HepG2 (cell line): ENCODE results near the gene UCN. TPM values are rescaled to one million over a fixed set of nuclear protein-coding genes. Genes with fewer than 3 reads are reported as not detected.

Source experiments
- ERF ChIP-seq: IDR thresholded peaks from 2 replicates; pipeline ENCODE4 v1.6.1; 2018; ENCODE audit warnings: missing biosample characterization, missing genetic modification reagents
- NR2F1 ChIP-seq, 2 experiments: fragments of 450-650 bp in 1 of 2; formaldehyde crosslinking in 1 of 2; IDR thresholded peaks; 2 replicates each; pipeline versions ENCODE4 v1.5.0 to v1.6.1; 2016 to 2020; ENCODE audit warnings: mild to moderate bottlenecking in 1 of 2, missing compliant biosample characterization in 1 of 2, missing genetic modification reagents in 1 of 2, moderate library complexity in 1 of 2
- PITX1 ChIP-seq: sonication (generic); formaldehyde crosslinking; IDR thresholded peaks from 2 replicates; pipeline ENCODE4 v1.5.1; 2020; ENCODE audit warnings: mild to moderate bottlenecking, missing genetic modification reagents
- RARG ChIP-seq: sonication (generic); formaldehyde crosslinking; IDR thresholded peaks from 2 replicates; pipeline ENCODE4 v1.4.0; 2020; ENCODE audit warnings: low read depth, mild to moderate bottlenecking, missing genetic modification reagents
- ZNF484 ChIP-seq: sonication (generic); formaldehyde crosslinking; IDR thresholded peaks from 2 replicates; pipeline ENCODE4 v1.5.1; 2020; ENCODE audit warnings: mild to moderate bottlenecking, low read depth, missing genetic modification reagents, borderline replicate concordance
- ZSCAN20 ChIP-seq: sonication (generic); formaldehyde crosslinking; IDR thresholded peaks from 2 replicates; pipeline ENCODE4 v1.4.0; 2020; ENCODE audit warnings: missing genetic modification reagents, mild to moderate bottlenecking, borderline replicate concordance
- ZZZ3 ChIP-seq: sonication (generic); formaldehyde crosslinking; IDR thresholded peaks from 2 replicates; pipeline ENCODE4 v1.4.0; 2020; ENCODE audit warnings: missing genetic modification reagents, mild to moderate bottlenecking, borderline replicate concordance
- polyA plus RNA-seq, 8 experiments: library from polyadenylated mRNA; depleted of rRNA in 3 of 8; stranded (reverse) in 7 of 8; unstranded in 1 of 8; fragments of >200 nt; fragmentation: Illumina TruSeq in 4 of 8; extraction: Trizol in 4 of 8; gene quantifications; 2 replicates each; pipeline versions ENCODE4 v1.2.1 to v1.2.3, GENCODE V29; 2011 to 2016; ENCODE audit warnings: low read depth in 4 of 8, missing spikeins in 1 of 8, mixed read lengths in 1 of 8; ENCODE audit not compliant: insufficient read depth in 1 of 8
- total RNA-seq, 5 experiments: library from RNA; depleted of rRNA; stranded (reverse); fragments of >200 nt; fragmentation: Illumina TruSeq; extraction: Trizol; gene quantifications; 2 replicates each; pipeline ENCODE4 v1.2.3, GENCODE V29; 2016; ENCODE audit warnings: low read depth in 1 of 5
- TF ChIP-seq, protein P1 (sequence below), 2 experiments: sonication (generic) in 1 of 2; formaldehyde crosslinking in 1 of 2; IDR thresholded peaks; 2 replicates each; pipeline versions ENCODE4 v1.6.1 to v1.9.0; 2014 to 2022; ENCODE audit warnings: antibody characterized with exemption in 1 of 2, borderline replicate concordance in 1 of 2, inconsistent platforms in 1 of 2, low read depth in 1 of 2, missing genetic modification reagents in 1 of 2
- TF ChIP-seq, protein P2 (sequence below): sonication (generic); formaldehyde crosslinking; IDR thresholded peaks from 2 replicates; pipeline ENCODE4 v1.5.0; 2020; ENCODE audit warnings: mild to moderate bottlenecking, missing genetic modification reagents
- TF ChIP-seq, protein P3 (sequence below): sonication (generic); formaldehyde crosslinking; IDR thresholded peaks from 2 replicates; pipeline ENCODE4 v1.5.0; 2020; ENCODE audit warnings: mild to moderate bottlenecking, missing genetic modification reagents
- TF ChIP-seq, protein P4 (sequence below): sonication (generic); formaldehyde crosslinking; IDR thresholded peaks from 2 replicates; pipeline ENCODE4 v1.8.0; 2022; ENCODE audit warnings: mild to moderate bottlenecking, missing genetic modification reagents

The UCN gene
- total and polyA plus RNA-seq, 2 of the 13 experiments (the other 11 are each of a cell fraction or from before 2014, with no cell fraction given) = 1.2 to 2.3 TPM

DNA sequence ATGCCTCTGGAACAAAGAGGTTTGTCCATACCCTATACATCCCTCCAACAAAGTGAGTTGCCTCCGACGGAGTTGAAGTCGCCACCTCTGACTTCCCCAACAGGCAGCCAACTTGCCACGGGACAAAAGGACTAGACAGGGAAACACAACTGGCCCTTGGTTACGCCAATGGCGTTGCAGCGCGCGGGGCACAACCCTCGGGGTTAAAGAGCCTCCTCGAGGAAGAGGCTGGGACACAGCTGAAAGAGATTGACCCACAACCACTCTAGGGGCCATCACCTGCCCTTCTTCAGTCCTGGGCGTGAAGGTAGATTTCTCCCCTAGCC, 47.8 kb upstream of the UCN start (continued):
- TF ChIP-seq, protein P1, sequence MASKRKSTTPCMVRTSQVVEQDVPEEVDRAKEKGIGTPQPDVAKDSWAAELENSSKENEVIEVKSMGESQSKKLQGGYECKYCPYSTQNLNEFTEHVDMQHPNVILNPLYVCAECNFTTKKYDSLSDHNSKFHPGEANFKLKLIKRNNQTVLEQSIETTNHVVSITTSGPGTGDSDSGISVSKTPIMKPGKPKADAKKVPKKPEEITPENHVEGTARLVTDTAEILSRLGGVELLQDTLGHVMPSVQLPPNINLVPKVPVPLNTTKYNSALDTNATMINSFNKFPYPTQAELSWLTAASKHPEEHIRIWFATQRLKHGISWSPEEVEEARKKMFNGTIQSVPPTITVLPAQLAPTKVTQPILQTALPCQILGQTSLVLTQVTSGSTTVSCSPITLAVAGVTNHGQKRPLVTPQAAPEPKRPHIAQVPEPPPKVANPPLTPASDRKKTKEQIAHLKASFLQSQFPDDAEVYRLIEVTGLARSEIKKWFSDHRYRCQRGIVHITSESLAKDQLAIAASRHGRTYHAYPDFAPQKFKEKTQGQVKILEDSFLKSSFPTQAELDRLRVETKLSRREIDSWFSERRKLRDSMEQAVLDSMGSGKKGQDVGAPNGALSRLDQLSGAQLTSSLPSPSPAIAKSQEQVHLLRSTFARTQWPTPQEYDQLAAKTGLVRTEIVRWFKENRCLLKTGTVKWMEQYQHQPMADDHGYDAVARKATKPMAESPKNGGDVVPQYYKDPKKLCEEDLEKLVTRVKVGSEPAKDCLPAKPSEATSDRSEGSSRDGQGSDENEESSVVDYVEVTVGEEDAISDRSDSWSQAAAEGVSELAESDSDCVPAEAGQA (IDR thresholded peaks at IDR 0.05; ENCODE audit: low read depth) = no peak
- TF ChIP-seq, protein P1 (CRISPR knock-in tag; IDR thresholded peaks at IDR 0.05; ENCODE audit: borderline replicate concordance) = 0 out of 2 replicates have a peak, but pooled peaks have one; percentile 51
- peak; percentile 13; the same call in 1 of the 2 replicates for TF ChIP-seq RARG (CRISPR knock-in tag)
- TF ChIP-seq, protein P2, sequence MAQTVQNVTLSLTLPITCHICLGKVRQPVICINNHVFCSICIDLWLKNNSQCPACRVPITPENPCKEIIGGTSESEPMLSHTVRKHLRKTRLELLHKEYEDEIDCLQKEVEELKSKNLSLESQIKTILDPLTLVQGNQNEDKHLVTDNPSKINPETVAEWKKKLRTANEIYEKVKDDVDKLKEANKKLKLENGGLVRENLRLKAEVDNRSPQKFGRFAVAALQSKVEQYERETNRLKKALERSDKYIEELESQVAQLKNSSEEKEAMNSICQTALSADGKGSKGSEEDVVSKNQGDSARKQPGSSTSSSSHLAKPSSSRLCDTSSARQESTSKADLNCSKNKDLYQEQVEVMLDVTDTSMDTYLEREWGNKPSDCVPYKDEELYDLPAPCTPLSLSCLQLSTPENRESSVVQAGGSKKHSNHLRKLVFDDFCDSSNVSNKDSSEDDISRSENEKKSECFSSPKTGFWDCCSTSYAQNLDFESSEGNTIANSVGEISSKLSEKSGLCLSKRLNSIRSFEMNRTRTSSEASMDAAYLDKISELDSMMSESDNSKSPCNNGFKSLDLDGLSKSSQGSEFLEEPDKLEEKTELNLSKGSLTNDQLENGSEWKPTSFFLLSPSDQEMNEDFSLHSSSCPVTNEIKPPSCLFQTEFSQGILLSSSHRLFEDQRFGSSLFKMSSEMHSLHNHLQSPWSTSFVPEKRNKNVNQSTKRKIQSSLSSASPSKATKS (CRISPR knock-in tag) = 0 out of 2 replicates have a peak, but pooled peaks have one; percentile 14
- 0 out of 2 replicates have a peak, but pooled peaks have one; percentile 50 for TF ChIP-seq ZNF484 (CRISPR knock-in tag)
- TF ChIP-seq, protein P3, sequence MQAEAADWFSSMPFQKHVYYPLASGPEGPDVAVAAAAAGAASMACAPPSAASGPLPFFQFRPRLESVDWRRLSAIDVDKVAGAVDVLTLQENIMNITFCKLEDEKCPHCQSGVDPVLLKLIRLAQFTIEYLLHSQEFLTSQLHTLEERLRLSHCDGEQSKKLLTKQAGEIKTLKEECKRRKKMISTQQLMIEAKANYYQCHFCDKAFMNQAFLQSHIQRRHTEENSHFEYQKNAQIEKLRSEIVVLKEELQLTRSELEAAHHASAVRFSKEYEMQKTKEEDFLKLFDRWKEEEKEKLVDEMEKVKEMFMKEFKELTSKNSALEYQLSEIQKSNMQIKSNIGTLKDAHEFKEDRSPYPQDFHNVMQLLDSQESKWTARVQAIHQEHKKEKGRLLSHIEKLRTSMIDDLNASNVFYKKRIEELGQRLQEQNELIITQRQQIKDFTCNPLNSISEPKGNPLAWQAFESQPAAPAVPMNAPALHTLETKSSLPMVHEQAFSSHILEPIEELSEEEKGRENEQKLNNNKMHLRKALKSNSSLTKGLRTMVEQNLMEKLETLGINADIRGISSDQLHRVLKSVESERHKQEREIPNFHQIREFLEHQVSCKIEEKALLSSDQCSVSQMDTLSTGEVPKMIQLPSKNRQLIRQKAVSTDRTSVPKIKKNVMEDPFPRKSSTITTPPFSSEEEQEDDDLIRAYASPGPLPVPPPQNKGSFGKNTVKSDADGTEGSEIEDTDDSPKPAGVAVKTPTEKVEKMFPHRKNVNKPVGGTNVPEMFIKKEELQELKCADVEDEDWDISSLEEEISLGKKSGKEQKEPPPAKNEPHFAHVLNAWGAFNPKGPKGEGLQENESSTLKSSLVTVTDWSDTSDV (CRISPR knock-in tag) = 0 out of 2 replicates have a peak, but pooled peaks have one; percentile 14
- TF ChIP-seq PITX1 (CRISPR knock-in tag) = no peak
- peak; percentile 14; the same call in 1 of the 2 replicates for TF ChIP-seq ERF
- no peak for TF ChIP-seq ZZZ3
- TF ChIP-seq ZSCAN20 = no peak
- TF ChIP-seq NR2F1 (CRISPR knock-in tag; IDR thresholded peaks at IDR 0.05) = peak in 1 of 2 experiments; percentile 17; a peak in 1 of 4 replicates
- TF ChIP-seq, protein P4, sequence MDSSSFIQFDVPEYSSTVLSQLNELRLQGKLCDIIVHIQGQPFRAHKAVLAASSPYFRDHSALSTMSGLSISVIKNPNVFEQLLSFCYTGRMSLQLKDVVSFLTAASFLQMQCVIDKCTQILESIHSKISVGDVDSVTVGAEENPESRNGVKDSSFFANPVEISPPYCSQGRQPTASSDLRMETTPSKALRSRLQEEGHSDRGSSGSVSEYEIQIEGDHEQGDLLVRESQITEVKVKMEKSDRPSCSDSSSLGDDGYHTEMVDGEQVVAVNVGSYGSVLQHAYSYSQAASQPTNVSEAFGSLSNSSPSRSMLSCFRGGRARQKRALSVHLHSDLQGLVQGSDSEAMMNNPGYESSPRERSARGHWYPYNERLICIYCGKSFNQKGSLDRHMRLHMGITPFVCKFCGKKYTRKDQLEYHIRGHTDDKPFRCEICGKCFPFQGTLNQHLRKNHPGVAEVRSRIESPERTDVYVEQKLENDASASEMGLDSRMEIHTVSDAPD = no peak
